Choroid plexus epithelial cell (primary cell): Measurements from ENCODE around the gene RAI14.

Source experiments
- DNase-seq: peaks from one replicate; pipeline ENCODE4 v3.0.0-alpha.2; 2010; ENCODE audit warnings: low read depth
- H3K4me3 ChIP-seq: 2 replicates; pipeline ENCODE4 v1.5.1; 2011; ENCODE audit warnings: low read depth, mild to moderate bottlenecking, control low read depth, low read length, moderate library complexity
- TF ChIP-seq, protein P1 (sequence below): conservative IDR thresholded peaks from 2 replicates; pipeline ENCODE4 v1.5.1; 2011; ENCODE audit warnings: low read depth, mild to moderate bottlenecking, control low read depth, inconsistent platforms, low read length, moderate library complexity

Gene RAI14

GRCh38 chr5:34738381-34738780, 82.3 kb downstream of the RAI14 start:
- no peak for DNase-seq
- H3K4me3 ChIP-seq = no peak overlapping the region
- TF ChIP-seq, protein P1, sequence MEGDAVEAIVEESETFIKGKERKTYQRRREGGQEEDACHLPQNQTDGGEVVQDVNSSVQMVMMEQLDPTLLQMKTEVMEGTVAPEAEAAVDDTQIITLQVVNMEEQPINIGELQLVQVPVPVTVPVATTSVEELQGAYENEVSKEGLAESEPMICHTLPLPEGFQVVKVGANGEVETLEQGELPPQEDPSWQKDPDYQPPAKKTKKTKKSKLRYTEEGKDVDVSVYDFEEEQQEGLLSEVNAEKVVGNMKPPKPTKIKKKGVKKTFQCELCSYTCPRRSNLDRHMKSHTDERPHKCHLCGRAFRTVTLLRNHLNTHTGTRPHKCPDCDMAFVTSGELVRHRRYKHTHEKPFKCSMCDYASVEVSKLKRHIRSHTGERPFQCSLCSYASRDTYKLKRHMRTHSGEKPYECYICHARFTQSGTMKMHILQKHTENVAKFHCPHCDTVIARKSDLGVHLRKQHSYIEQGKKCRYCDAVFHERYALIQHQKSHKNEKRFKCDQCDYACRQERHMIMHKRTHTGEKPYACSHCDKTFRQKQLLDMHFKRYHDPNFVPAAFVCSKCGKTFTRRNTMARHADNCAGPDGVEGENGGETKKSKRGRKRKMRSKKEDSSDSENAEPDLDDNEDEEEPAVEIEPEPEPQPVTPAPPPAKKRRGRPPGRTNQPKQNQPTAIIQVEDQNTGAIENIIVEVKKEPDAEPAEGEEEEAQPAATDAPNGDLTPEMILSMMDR = no peak

GRCh38 chr5:34740389-34740806, 84.3 kb downstream of the RAI14 start:
- peak; percentile 38 for DNase-seq
- H3K4me3 ChIP-seq = no peak overlapping the region
- TF ChIP-seq, protein P1 = no peak

DNA sequence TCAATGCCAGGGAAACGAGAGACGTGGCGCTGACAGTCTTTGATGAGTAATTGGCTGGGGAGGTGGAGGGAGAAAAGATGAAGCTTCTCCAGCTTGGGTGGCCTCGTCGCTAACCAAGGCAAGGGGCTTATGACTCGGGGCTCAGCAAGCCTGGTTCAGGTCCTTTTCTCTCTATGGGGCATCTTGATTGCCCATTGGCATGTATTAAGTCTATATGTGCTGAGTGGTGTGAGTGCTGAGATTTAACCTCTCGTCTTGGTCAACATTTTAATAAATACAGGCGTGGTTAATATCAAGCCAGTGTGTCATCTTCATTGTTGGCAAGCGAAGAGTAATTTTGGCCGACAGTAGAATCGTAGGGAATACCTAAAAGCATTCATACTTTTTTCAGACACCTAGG, 85.9 kb downstream of the RAI14 start:
- TF ChIP-seq, protein P1 = no peak
- no peak for DNase-seq
- no peak overlapping the region for H3K4me3 ChIP-seq

DNA sequence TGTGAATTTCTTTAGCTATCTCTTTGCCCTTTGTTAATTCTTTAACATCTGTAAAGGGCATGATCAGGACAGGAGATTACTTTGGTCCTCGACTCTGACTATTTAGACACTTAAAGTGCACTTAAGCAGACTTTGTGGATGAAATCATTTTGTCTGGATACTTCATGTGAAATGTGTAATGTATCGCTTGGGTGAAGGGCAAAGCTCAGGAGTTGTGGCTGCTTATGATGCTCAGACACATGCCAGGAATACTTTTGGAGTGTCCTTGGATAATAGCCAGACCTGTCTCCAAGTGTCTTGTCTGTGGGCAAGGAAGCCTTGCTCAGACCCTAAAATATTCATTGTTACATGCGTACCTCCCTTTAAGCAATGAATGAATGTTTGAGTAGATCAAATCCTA, 87.8 kb downstream of the RAI14 start:
- TF ChIP-seq, protein P1 = no peak
- peak; percentile 99 for DNase-seq
- H3K4me3 ChIP-seq = no peak overlapping the region

DNA sequence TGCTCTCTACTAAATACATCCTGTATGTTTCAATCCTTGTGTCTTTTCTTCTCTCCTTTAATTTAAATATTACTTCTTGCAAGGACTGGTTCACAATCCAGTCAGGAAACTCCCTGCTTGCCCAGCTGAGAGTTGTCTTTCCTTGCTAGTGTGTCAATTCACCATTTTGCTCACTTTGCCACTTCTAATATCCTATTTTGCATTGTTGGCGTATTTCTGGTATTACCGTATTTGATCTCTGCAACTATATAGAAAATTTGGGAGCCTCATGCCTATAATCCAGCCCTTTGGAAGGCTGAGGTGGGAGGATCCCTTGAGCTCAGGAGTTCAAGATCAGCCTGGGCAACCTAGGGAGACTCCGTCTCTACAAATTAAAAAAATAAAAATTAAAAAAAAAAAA, 92.3 kb downstream of the RAI14 start:
- no peak for DNase-seq
- TF ChIP-seq, protein P1 = no peak
- H3K4me3 ChIP-seq = no peak overlapping the region

DNA sequence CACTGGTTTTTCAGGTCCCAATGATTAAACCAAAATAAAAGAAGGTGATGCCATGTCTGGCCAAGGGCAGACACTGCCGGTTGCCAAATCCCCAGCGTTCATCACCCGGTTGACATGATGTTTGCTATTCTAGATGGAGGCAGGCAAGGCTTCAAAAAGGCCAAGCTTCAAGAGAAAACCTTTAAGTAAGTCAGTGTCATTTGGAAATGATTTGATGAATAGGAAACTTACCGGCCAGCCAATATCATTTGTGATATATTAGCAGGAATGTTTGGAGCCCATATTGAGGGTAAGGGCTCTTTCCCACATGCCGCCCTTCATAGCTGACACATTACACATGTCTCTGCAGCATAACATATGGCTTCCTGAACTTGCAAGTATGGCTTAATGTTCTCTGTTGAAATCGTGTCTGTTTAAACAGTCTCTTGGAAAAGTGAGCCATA, 93.3 kb downstream of the RAI14 start:
- TF ChIP-seq, protein P1 = no peak
- DNase-seq = peak; percentile 77

GRCh38 chr5:34750206-34750605, 94.1 kb downstream of the RAI14 start:
- TF ChIP-seq, protein P1 = no peak
- no peak overlapping the region for H3K4me3 ChIP-seq
- no peak for DNase-seq

More for the DNA sequence above, 93.3 kb downstream of the RAI14 start:
- no peak overlapping the region for H3K4me3 ChIP-seq
